B cell (primary cell): ENCODE results near the gene CDK9.

Source experiments
- CTCF ChIP-seq: fragments of 200-600 bp; IDR thresholded peaks from one replicate; pipeline ENCODE4 v1.8.0; 2022; ENCODE audit warnings: antibody characterized with exemption, mild to moderate bottlenecking
- EZH2 ChIP-seq: IDR thresholded peaks from 2 replicates; pipeline ENCODE4 v1.6.1; 2012; ENCODE audit warnings: borderline replicate concordance, low read depth, mild to moderate bottlenecking, moderate library complexity, low read length; ENCODE audit not compliant: insufficient read depth, poor library complexity, severe bottlenecking

- no peak for TF ChIP-seq CTCF
- TF ChIP-seq EZH2 = no peak
Measured at GRCh38 chr9:127818574-127818973, 32.7 kb downstream of the CDK9 start.
